Type B pancreatic cell (in vitro differentiated cells): ENCODE data around the gene ARG1. TPM values are rescaled to one million over a fixed set of nuclear protein-coding genes. Genes with fewer than 3 reads are reported as not detected.

Experiments
- DNase-seq: peaks from one replicate; pipeline ENCODE4 v3.0.0; 2021; ENCODE audit warnings: mixed read lengths; ENCODE audit not compliant: unreplicated experiment; ENCODE audit errors: extremely low spot score
- H3K27ac Mint-ChIP-seq: 2 replicates; pipeline ENCODE4 v1.8.0; 2021; ENCODE audit warnings: mild to moderate bottlenecking, mixed read lengths
- H3K27me3 Mint-ChIP-seq: 2 replicates; pipeline ENCODE4 v1.8.0; 2021; ENCODE audit warnings: mixed read lengths
- H3K36me3 Mint-ChIP-seq: 2 replicates; pipeline ENCODE4 v1.8.0; 2021; ENCODE audit warnings: mixed read lengths
- H3K4me1 Mint-ChIP-seq: one replicate; pipeline ENCODE4 v1.8.0; 2021; ENCODE audit warnings: mixed read lengths; ENCODE audit not compliant: unreplicated experiment
- H3K4me3 Mint-ChIP-seq: 2 replicates; pipeline ENCODE4 v1.8.0; 2021; ENCODE audit warnings: mild to moderate bottlenecking, mixed read lengths
- H3K9me3 Mint-ChIP-seq: 2 replicates; pipeline ENCODE4 v1.8.0; 2021; ENCODE audit warnings: mixed read lengths
- total RNA-seq: library from RNA; stranded (reverse); gene quantifications from 2 replicates; pipeline ENCODE4 v1.2.1, GENCODE V29; 2021; ENCODE audit warnings: low replicate concordance
- TF ChIP-seq, protein P1 (sequence below): fragments of 200-600 bp; sonication (generic); conservative IDR thresholded peaks from 2 replicates; pipeline ENCODE4 v1.5.0; 2021; ENCODE audit warnings: antibody characterized with exemption, mild to moderate bottlenecking

Gene ARG1
- total RNA-seq, 1 donor from 2014 or later = not detected

DNA sequence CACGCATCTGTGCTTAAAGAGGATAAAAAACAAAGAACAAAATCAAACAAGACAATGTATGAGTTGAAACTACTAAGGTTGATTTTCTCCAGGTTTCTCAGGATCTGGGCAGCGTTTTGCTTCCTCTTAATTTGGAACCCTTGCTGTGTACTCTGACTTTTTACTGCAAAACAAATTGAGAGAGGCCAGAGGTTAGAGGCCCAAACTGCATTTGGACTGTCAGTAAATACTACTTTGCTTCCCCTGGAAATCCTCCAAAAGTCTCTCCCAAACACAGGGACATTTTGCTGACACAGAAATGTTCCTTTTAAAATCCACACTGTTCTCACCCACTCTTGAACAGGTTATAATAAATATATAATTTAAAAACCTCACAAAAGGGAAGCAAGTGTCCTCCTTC lies 1.1 kb downstream of the ARG1 start:
- Mint-ChIP-seq H3K36me3 (peaks cover 8% of the 10 kb centered on the region), H3K9me3 (no peaks in the 10 kb centered on the region), H3K27ac (no peak overlapping the region), H3K4me3 (no peak overlapping the region), H3K27me3 (no peaks in the 10 kb centered on the region), H3K4me1 (no peaks in the 10 kb centered on the region)
- DNase-seq = no peak
- TF ChIP-seq, protein P1, sequence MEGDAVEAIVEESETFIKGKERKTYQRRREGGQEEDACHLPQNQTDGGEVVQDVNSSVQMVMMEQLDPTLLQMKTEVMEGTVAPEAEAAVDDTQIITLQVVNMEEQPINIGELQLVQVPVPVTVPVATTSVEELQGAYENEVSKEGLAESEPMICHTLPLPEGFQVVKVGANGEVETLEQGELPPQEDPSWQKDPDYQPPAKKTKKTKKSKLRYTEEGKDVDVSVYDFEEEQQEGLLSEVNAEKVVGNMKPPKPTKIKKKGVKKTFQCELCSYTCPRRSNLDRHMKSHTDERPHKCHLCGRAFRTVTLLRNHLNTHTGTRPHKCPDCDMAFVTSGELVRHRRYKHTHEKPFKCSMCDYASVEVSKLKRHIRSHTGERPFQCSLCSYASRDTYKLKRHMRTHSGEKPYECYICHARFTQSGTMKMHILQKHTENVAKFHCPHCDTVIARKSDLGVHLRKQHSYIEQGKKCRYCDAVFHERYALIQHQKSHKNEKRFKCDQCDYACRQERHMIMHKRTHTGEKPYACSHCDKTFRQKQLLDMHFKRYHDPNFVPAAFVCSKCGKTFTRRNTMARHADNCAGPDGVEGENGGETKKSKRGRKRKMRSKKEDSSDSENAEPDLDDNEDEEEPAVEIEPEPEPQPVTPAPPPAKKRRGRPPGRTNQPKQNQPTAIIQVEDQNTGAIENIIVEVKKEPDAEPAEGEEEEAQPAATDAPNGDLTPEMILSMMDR = no peak

DNA sequence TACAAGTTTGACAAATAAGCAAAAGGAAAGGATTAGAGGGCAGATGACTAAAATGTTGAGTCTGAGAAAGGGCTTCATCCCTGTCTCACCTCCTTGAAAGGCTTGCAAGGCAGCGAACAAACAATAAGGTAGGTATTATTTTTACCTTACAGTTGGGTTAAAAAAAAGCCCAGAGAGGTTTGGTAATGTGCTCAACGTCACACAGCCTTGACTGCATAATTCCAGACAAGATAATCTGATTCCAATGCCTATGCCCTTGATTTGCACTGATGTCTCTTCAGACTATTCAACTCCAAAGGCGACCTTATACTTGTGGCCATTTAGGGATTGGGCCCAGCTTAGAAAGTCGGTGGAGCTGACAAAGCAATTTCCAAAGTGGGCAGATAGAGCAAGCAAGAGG lies 1.7 kb downstream of the ARG1 start:
- H3K27ac Mint-ChIP-seq = no peak overlapping the region

DNA sequence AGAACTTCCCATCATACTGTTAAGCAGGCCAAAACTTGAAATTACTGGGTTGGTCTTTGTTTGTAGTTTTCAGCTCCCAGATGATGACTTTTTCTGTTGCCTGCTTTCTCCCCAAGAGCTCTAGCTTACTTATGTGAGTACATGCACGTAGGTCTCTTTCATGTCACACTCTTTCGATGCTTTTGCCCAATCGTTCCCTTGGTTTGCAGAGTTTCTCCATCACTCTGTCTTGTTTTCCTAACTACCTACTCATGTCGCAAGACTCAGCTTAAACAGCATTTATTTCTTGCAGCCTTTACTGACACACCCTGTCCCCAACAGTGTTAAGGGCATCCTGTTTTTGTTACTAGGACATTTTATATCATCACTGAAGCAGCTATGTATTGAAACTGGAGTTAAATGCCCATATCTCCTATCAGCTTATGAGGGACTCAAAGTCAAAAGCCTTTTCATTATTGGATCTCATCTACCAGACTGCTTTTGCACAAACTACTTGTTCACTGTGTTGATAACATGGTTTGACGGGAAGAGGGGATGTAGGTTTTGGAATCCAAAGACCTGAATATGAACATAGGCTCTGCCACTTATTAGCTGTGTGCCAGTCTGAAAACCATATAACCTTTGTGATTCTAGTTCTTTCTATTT lies 2.9 kb downstream of the ARG1 start:
- TF ChIP-seq, protein P1 = no peak
- Mint-ChIP-seq H3K27ac (no peak overlapping the region), H3K4me3 (no peak overlapping the region), H3K36me3 (peaks cover 14% of the 10 kb centered on the region), H3K9me3 (no peaks in the 10 kb centered on the region), H3K4me1 (no peaks in the 10 kb centered on the region), H3K27me3 (no peaks in the 10 kb centered on the region)
- DNase-seq = no peak

More for the DNA sequence above, 1.7 kb downstream of the ARG1 start:
- TF ChIP-seq, protein P1 = no peak
- Mint-ChIP-seq H3K4me3 (no peak overlapping the region), H3K9me3 (no peaks in the 10 kb centered on the region), H3K4me1 (no peaks in the 10 kb centered on the region), H3K27me3 (no peaks in the 10 kb centered on the region), H3K36me3 (peaks cover 8% of the 10 kb centered on the region)
- no peak for DNase-seq

DNA sequence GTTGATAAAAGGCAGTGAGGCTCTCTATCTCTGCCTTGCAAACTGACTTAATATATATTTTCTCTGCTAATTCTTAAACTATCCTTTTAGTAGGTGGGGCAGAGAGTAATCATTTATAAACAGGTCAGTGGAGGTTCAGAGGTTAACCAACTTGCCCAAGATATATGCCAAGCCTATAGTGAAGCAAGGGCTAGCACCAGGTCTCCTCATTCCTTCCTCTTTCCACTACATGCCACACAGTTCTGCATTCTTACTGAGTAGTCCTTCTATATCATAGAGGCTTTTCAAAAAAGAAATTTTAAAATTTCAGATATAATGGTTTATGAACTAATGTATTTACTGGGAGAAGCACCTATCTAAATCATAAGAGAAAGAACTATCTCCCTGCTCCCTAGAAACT lies 8.5 kb downstream of the ARG1 start:
- no peak overlapping the region for H3K4me3 Mint-ChIP-seq
- H3K36me3 Mint-ChIP-seq = peaks cover 13% of the 10 kb centered on the region
- no peaks in the 10 kb centered on the region for H3K4me1 Mint-ChIP-seq
- H3K27me3 Mint-ChIP-seq = no peaks in the 10 kb centered on the region
- no peak overlapping the region for H3K27ac Mint-ChIP-seq
- no peak for DNase-seq
- TF ChIP-seq, protein P1 = no peak
- no peaks in the 10 kb centered on the region for H3K9me3 Mint-ChIP-seq

DNA sequence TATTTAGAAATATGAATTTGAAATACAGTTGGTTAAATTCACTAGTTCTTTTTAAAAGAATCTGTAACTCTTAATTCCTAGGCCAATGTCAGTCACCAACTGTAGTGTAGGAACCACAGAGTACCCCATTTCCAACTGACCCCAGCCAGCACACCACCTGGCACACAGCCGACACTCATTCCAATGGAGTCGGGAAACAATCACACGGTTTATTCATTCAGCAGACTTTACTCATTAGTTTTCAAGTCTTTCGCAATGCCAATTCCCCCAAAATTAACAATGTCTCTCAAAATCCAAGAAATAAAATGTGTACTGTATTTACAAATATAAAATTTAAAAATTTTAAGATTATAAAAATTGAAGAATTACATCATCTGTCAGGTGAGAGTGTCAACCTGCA lies 13.5 kb downstream of the ARG1 start:
- H3K4me3 Mint-ChIP-seq = no peak overlapping the region
- H3K27me3 Mint-ChIP-seq = no peaks in the 10 kb centered on the region

More for the DNA sequence above, 13.5 kb downstream of the ARG1 start:
- Mint-ChIP-seq H3K9me3 (no peaks in the 10 kb centered on the region), H3K4me1 (no peaks in the 10 kb centered on the region), H3K36me3 (peaks cover 28% of the 10 kb centered on the region), H3K27ac (no peak overlapping the region)
- TF ChIP-seq, protein P1 = no peak
- DNase-seq = no peak
